HK-2 (cell line): ENCODE results near the gene MYCBPAP.

ENCODE experiments used
- DNase-seq: peaks from one replicate; pipeline ENCODE4 v3.0.0-alpha.2; 2018; ENCODE audit not compliant: unreplicated experiment

MYCBPAP gene

DNA sequence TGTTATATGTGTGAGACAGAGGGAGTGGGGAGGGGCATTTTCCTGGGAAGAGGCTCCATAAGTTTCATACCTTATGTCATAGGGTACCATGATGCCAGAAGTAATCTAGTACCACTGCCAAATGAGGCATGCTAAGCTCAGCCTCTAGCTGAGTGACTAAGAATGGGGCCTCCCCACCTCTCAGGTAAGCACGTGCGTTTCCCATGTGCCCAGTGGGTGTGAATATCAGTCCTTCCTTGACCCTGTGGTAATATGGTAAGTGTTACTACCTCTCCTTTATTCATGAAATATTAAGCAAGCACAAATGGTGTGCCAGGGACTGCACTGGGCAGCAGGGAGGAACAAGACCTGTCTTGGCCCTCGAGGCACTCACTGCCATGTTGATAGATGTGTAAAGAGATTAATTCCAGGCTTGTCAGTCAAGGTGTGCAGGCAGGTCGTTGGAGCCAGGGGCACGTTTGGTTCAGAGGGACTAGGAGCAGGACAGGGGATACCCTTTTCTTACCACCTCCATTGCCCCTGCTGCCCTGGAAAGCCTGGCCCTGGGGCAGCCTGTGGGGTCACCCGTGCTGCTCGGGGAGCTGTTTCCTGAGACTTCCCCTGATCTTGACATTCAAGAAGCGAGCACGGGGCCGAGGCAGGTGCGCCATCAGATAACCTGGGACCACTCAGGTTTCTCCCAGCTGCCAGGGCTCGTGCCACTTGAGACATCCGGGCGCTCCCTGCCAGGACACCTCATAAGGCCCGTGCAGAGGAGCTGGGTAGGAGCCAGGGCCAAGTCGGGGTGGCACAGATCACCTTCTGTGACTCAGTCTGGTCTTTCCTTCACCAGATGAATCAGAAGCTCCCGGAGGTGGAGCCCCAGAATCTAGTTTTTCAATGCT lies 20.8 kb upstream of the MYCBPAP start:
- no peak for DNase-seq

DNA sequence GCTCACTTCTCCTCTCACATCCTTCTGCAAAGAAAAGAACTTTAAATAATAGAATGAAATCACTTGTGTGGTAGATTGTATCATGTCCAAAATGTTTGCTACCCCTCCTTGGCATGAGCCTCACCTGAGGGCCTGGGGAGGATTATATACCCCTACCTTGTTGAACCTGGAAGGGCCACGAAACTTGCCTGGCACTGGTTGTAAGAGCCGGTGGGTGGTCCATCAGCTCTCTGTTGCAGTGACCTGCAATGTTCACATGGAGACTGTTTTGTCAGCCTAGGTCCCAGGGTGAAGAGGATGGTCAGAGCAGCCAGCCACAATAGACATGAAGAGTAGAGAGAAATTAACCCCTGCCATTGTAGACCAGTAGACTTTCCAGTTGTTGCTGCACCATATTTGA lies 19.4 kb upstream of the MYCBPAP start:
- no peak for DNase-seq

DNA sequence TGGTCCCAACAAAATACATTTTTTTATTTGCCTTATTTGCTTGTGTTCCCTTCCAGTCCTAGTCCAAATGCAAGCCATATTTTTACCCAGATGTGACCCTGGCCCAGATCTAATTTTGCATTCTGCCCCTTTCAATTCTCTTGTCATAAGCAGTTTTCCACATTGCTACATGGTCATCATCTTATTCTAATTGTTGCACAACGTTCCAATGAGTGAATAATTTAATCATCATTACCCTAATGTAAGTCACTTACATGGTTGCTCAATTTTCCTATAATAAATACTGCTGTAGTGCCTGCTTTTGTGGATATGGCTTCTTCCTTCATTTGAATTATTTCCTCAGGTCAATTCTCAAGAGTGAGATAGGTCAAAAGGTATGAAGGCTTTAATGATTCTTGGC lies 16.7 kb upstream of the MYCBPAP start:
- no peak for DNase-seq

DNA sequence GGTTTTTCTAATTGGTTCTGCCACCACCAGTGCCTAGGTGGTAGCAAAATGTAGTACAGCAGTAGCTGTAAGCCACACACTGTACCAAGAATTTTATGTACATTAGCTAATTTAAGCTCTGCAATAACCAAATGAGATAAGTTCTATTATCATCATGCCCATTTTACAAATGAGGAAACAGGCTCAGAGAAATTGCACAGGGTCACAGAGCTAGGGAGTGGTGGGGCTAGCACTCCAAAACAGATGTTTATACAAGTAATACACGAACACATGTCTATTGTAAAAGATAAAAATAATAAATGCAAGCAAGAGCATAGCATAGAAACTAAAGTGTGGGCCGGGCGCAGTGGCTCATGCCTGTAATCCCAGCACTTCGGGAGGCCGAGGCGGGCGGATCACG lies 16.0 kb upstream of the MYCBPAP start:
- DNase-seq = no peak

DNA sequence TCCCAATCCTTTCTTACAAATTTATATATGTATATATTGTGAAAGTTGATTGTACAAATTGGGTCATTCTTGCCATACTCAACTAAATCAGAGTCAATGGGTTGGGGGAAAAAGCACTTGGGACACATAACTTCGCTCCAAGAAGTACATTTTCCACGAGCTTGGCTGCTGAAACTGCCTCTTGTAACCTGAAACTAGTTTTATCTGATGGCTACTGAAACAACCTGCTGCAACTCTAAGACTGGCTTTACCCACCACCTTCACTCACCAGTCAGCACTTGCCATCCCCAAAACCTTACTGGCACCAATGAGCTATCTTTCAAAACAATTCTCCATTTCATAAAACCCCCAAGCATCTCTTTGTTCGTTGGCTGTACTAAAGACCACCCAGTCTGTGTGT lies 14.5 kb upstream of the MYCBPAP start:
- DNase-seq = no peak

DNA sequence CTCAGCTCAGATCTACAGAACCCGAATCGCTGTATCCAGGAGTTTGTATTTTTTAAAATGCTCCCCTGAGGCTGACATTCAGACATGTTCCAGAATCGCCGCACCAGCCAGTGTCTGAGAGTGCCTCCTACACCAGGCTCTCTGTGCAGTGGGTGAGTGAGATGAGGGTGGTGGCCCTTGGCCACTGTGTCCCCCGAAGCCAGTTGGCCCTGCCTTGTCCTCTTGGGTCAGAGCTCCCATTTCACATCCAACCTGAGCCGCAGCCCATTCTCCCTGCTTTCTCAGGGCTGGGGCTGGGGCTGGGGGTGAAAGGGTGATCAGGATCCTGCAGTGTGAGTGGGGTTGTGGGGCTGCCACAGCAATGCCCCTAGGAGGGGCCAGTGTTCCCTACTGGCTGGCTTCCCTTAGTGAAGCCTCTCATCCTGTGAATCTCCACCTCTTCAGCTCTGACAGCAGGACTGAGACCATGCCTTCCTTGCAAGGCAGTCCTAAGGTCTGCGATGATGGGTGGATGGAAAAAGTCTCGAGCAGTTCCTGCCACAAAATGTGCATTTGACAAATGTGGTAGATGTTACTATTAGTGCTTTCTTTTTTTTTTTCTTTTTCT lies 12.9 kb upstream of the MYCBPAP start:
- no peak for DNase-seq

DNA sequence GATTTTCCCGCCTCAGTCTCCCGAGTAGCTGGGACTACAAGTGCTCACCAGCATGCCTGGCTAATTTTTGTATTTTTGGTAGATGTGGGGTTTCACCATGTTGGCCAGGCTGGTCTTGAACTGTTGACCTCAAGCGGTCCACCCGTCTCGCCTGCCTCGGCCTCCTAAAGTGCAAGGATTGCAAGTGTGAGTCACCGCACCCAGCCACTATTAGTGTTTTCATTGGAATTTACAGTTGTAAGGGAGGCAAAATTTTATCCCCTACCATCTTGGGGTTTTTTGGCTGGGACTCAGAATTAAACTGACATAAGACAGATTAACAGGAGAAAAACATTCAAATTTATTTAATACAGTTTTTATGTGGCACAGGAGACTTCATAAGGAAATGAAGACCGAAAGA lies 12.3 kb upstream of the MYCBPAP start:
- DNase-seq = no peak

DNA sequence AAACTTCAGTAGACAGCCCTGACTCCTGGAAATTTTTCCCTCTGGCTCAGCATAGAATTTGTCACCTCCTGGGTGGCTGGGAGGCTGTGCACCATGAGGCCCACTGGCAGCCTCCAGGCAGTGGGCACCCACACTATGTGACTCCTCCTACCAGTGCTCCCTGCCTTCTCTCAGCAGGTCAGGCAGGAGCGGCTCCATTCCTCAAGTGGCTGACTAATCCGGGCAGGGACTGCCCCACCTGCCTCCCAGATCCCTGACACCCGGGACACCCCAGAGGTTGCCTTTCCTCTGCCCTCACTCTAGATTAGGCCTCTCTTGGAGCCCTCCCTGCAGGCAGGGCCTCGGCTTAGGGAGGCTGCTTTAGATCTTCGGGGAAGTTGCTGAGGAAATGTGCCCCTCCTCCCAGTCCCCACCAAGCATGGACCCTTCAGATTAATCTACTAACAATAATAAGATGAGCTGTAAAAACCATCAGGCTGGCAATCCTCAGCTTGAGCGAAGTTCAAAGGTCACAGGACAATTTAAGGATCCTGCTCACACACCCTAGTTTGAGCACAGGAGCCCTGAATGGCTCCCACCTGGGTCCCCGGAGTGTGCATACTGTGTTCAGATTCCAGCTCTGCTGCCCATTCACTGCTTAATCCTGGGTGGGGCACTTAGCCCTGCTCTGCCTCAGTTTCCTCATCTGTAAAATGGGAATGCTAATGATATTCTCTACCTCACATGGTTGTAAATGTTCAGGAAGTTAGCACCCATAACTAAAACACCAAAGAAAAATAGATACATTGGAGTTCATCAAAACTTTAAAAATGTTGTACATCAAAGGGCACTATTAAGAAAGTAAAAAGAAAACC lies 10.0 kb upstream of the MYCBPAP start:
- peak; percentile 57 for DNase-seq

DNA sequence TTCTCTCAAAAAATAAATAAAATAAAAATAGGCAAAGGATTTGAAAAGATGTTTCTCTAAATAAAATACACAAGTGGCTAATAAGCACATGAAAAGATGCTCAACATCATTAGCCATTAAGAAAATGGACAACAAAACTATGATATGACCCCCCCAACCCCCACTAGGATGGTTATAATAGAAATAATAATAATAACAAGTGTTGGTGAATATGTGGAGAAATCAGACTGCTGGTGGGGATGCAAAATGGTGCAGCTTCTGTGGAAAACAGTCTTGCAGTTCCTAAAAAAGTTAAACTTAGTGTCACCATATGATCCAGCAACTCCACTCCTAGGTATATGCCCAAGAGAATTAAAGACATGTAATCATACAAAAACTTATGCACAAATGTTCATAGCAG lies 9.0 kb upstream of the MYCBPAP start:
- DNase-seq = no peak

DNA sequence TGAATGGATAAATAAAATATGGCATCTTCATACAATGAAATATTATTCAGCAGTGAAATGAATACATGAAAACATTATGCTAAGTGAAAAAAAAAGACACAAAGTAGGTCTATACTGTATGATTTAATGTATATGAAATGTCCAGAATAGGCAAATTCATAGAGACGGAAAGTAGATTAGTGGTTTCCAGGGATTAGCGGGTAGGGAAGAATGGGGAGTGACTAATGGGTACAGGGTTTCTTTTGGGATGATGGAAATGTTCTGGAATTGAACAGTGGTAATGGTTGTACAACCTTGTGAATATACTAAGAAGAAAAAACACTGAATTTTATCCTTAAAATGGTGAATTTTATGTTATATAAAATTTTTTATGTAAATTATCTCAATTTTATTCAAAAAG lies 8.5 kb upstream of the MYCBPAP start:
- no peak for DNase-seq

DNA sequence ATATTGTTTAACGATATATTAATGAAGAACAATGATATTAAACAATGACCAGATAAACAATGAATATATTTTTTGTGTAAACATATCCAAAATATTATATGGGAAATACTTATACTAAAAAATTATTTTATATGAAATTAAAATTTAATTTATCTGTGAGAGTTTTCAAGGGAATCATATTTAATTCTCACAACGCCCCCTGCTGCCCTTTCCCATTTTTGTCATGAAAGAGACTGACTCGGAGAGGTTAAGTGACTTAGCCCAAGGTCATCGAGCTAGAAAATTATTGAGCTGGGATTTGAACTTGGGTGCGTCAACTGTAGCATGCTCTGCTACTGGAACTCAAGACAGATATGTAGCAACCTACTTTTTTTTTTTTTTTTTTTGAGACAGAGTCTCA lies 7.2 kb upstream of the MYCBPAP start:
- no peak for DNase-seq

DNA sequence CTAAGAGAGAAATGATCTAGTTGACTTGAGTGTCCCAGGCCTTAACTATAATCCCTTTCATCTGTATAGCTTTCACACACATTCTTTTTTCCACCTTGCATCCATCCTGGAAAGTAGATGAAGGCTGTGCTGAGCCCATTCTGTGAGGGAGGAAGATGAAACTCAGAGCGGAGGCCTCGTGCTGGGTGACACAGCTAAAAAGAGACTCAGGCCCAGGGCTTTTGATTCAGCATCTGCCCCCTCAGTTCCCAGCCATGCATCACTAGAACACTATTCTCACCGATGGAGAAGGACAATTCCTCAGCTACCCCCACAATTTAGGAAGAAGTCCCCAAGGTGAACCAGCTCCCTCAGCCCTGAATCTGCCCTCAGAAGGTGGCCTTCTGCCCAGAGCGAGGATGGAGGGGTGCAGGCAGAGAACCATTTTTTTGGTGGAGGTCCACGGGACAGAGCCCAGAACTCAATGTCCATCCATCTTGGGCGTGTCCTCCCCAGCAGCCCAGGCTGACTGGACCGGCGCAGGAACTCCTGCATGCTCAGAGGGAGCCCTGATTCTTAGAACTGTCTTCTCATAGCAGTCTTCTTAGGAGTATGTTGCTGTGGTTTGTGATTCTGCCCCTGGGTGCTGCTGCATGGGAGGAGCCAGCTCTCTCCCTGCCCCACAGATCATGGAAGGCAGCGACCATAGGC lies 5.8 kb upstream of the MYCBPAP start:
- DNase-seq = no peak

DNA sequence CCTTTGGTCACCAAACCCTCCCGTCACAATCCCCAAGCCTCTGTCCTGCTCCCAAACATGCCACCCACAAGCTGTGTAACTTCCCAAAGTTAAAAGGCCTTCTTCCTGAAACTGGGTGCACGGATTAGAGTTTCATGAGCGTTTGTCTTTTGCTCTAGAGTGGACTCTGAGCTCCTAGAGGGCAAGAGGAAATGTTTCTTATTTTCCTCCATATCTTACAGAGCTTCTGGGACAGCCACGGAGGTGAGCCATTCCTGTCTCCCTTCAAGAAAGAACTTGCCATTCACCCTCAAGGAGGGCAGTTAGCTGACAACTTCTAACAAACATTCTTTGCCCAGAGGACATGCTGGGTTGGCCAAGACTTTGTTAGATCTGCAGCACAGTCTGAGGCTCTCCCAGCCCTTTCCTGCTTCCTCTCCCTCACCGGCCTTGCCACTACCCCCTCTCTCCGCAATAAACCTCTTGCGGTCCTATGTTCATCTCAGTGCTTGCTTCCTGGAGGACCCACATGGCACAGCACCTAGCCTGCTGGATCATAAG lies 2.6 kb upstream of the MYCBPAP start:
- no peak for DNase-seq

DNA sequence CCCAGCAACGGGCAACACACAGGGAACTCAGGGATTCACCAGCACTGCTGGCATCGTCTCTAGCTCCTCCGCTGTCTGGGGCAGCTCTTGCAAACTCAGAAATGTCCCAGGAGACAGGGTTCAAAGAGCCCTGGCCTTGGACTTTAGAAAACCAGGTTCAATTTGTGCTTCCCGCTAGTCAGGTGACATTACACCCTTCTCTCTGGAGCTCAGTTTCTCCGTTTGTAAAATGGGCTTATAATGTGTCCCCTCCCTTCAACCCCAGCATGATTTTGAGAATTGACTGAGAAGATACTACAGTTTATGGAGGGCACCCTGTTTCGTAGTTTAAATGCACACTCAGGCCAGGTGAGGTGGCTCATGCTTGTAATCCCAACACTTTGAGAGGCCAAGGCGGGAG lies 1.9 kb upstream of the MYCBPAP start:
- DNase-seq = no peak

DNA sequence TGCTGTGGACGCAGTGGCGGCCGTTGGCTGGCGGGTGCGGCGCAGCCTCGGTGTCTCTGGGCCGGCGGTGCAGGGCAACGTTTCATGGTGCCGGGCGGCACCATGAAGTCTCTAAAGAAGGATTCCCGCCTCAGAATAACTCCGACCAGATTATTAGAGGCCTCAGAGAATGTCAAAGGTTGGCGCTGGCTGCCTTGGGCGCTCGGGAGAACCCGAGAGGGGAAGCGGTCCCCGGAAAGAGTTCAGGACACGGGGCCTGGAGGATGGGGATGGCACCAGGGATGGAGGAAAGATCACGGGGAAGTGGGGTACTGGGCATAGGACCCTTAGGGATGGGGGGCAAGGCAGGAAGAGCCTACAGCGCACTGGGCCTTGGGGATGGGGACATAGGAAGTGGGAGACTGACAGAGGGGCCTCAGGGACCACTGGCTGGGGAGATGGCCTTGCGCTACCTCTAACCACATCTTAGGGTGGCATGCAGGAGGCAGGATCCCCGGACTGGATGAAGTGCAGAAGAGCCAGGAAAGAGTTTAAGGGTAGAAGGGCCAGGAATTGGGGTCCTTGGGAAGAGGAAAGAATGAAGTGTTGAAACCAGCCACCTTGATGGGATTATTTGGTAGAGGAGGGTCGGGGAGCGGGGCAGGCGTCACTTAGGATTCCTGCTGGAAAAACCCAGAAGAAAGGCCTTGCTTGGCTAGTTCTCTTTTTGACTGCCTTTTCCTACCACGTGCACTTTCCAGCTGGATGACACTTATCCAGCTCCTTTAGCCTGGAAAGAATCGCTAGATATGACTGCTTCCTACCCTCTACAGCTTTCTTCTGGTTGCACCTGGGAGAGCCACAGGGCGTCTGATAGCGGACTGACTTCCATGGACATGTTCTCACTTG lies 578 bp downstream of the MYCBPAP start:
- no peak for DNase-seq

DNA sequence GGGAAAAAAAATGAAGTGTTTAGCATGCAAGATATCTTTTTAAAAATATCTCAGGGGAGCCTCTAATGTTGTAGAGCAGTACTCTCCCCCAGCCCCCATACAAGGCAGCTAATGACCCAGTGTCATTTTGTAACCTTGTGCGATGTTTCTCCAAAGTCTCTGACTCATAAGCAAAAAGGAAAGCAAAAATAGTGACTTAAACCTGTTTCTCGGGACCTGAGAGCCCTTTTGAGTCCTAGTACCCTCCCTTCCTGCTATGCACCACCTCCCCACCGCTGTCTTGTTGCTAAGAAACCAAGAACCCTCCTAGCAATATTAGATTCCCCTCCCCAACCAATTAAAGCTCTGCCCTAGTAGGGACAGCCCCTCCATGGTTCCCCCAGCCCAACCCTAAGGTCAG lies 2.8 kb downstream of the MYCBPAP start:
- DNase-seq = no peak

DNA sequence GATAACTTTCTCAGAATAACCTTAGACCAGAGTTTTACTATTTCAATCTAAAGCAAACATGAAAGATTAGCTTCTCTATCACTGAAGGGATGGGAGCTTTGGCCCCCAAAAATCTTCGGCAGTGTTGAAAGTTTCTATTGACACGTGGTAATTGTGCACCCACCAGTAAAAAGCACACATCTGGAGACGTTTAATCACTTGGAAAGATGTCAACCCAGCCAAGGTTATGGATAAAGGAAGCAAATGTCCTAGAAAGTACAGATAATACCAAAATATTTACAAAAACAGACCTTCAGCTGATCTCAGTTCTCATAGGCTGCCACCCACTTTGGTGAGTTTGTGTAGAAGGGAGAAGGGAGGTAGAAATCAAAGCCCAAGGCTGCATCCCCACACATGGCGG lies 5.3 kb downstream of the MYCBPAP start:
- no peak for DNase-seq

DNA sequence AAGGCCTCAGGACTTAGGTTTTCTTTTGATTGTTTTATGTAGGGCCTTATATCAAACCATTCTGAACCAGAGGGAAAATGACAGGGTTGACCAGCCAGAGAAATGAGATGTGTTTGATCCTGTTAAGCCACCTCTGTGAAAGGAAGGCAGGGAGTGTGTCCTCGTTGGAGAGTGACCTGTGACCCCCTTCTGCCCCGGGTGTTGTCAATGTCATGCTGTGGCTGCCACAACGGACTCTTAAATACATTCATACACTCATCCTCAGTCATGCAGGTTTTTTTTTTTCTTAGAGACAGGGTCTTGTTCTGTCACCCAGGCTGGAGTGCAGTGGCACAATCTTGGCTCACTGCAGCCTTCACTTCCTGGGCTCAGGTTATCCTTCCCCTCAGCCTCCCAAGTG lies 6.1 kb downstream of the MYCBPAP start:
- DNase-seq = no peak

DNA sequence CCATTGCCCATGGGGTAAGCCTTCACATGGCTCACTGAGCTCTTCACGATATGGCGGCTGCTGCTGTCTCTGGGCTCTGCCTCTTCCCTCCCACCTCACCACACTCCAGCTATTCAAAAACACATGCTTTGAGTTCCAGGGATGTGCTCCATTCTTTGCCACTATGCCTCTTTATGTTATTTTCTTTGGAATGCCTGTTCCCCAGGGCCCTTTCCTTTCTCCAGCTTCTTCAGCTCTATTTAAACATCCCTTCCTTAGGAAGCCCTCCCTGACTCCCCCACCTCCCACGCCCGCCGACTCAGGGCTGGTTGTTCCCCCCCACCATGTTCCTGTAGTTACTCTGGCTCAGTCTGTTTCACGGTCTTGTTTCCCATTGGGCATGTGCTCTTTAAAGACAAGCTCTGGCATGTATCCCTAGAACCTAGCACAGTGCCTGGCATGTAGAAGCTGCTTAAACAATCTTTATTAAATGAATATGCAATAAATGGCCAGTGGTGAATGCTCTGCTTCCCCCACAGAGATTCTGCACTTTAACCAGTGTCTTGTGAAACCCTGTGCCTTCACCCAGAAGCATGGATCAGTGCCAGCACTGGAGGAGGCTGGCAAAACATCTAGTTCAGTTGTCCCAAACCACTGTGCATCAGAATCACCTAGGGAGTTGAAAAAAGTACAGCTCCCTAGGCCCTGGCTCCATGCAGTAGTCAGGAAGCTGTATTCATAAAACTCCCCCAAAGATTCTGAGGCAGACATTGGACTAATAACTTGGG lies 6.9 kb downstream of the MYCBPAP start:
- no peak for DNase-seq

DNA sequence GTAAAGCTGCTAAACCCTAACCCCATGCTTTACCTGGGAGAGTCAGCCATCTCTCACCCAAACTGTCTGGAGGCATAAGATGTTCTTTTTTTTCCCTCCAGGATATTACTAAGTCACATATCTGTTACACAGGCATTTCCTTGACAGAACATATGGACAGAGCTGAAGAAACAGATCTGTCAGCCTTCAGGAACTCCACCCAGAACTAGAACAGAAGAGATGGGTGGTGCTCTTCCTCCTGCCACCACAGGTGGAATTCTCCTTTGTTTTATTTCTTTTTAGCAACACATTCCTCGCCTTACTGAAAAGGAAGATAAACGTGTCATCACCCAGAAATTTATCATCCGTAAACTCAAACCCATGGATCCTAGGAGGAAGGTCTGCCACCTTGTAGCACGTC lies 8.8 kb downstream of the MYCBPAP start:
- no peak for DNase-seq
